Loucy (cell line): ENCODE data around the gene RNF157.

Experiments
- H2AFZ ChIP-seq: fragments of 200-600 bp; sonication (generic); 2 replicates; pipeline ENCODE4 v1.6.0; 2016; ENCODE audit warnings: antibody characterized with exemption, mild to moderate bottlenecking, low read length, moderate library complexity
- H3F3A ChIP-seq: fragments of 200-600 bp; 2 replicates; pipeline ENCODE4 v1.6.0; 2016; ENCODE audit warnings: antibody characterized with exemption, low read depth, mild to moderate bottlenecking
- H3K27me3 ChIP-seq: fragments of 200-600 bp; sonication (generic); 2 replicates; pipeline ENCODE4 v1.6.1; 2014; ENCODE audit warnings: low read length, mild to moderate bottlenecking; ENCODE audit not compliant: insufficient read depth, poor library complexity, severe bottlenecking
- H3K36me3 ChIP-seq: fragments of 200-600 bp; sonication (generic); 2 replicates; pipeline ENCODE4 v1.6.1; 2016; ENCODE audit warnings: low read length; ENCODE audit not compliant: insufficient read depth
- H3K4me1 ChIP-seq: fragments of 200-600 bp; sonication (generic); 2 replicates; pipeline ENCODE4 v1.5.1; 2014; ENCODE audit warnings: low read length, mild to moderate bottlenecking; ENCODE audit not compliant: insufficient read depth, poor library complexity, severe bottlenecking
- H3K4me2 ChIP-seq: fragments of 200-600 bp; sonication (generic); 2 replicates; pipeline ENCODE4 v1.6.0; 2014; ENCODE audit warnings: antibody characterized with exemption, low read length, low read depth, mild to moderate bottlenecking; ENCODE audit not compliant: poor library complexity, severe bottlenecking
- H3K4me3 ChIP-seq: fragments of 200-600 bp; sonication (generic); 2 replicates; pipeline ENCODE4 v1.5.1; 2014; ENCODE audit warnings: low read length, mild to moderate bottlenecking, mixed read lengths; ENCODE audit not compliant: poor library complexity, severe bottlenecking
- H3K79me2 ChIP-seq: fragments of 200-600 bp; sonication (generic); 2 replicates; pipeline ENCODE4 v1.6.1; 2014; ENCODE audit warnings: low read length; ENCODE audit not compliant: insufficient read depth
- H3K9ac ChIP-seq: fragments of 200-600 bp; sonication (generic); 2 replicates; pipeline ENCODE4 v1.6.0; 2014; ENCODE audit warnings: mild to moderate bottlenecking, low read depth, low read length, moderate library complexity; ENCODE audit not compliant: poor library complexity, severe bottlenecking
- H3K9me2 ChIP-seq: fragments of 200-600 bp; sonication (generic); replicated peaks from 2 replicates; pipeline ENCODE4 v1.6.1; 2016; ENCODE audit warnings: low read depth, low read length, mixed read lengths
- H3K9me3 ChIP-seq: fragments of 200-600 bp; sonication (generic); 2 replicates; pipeline ENCODE4 v1.6.1; 2014; ENCODE audit warnings: mild to moderate bottlenecking, antibody characterized with exemption, low read length, low read depth; ENCODE audit not compliant: insufficient read depth
- H4K20me1 ChIP-seq: fragments of 200-600 bp; sonication (generic); 2 replicates; pipeline ENCODE4 v1.6.0; 2014; ENCODE audit warnings: antibody characterized with exemption, low read length, mild to moderate bottlenecking; ENCODE audit not compliant: insufficient read depth, poor library complexity, severe bottlenecking
- EZH2phosphoT487 ChIP-seq: fragments of 200-600 bp; IDR thresholded peaks from 2 replicates; pipeline ENCODE4 v1.6.1; 2018; ENCODE audit warnings: antibody characterized with exemption, mild to moderate bottlenecking, moderate library complexity, borderline replicate concordance
- TF ChIP-seq, protein P1 (sequence below): fragments of 200-600 bp; sonication (generic); conservative IDR thresholded peaks from 2 replicates; pipeline ENCODE4 v1.5.1; 2014; ENCODE audit warnings: mild to moderate bottlenecking, antibody characterized with exemption, low read length

RNF157 gene

GRCh38 chr17:76204277-76204676, 36.0 kb downstream of the RNF157 start:
- Histone ChIP-seq H3K9me2 (no peaks in the 10 kb centered on the region), H3K9ac (no peak overlapping the region), H3K79me2 (no peaks in the 10 kb centered on the region), H3K36me3 (no peaks in the 10 kb centered on the region), H3F3A (no peaks in the 10 kb centered on the region), H2AFZ (no peak overlapping the region), H4K20me1 (no peaks in the 10 kb centered on the region), H3K4me2 (no peak overlapping the region), H3K27me3 (no peaks in the 10 kb centered on the region), H3K4me3 (no peak overlapping the region), H3K9me3 (no peaks in the 10 kb centered on the region), H3K4me1 (peaks cover 10% of the 10 kb centered on the region)
- no peak for TF ChIP-seq EZH2phosphoT487
- TF ChIP-seq, protein P1, sequence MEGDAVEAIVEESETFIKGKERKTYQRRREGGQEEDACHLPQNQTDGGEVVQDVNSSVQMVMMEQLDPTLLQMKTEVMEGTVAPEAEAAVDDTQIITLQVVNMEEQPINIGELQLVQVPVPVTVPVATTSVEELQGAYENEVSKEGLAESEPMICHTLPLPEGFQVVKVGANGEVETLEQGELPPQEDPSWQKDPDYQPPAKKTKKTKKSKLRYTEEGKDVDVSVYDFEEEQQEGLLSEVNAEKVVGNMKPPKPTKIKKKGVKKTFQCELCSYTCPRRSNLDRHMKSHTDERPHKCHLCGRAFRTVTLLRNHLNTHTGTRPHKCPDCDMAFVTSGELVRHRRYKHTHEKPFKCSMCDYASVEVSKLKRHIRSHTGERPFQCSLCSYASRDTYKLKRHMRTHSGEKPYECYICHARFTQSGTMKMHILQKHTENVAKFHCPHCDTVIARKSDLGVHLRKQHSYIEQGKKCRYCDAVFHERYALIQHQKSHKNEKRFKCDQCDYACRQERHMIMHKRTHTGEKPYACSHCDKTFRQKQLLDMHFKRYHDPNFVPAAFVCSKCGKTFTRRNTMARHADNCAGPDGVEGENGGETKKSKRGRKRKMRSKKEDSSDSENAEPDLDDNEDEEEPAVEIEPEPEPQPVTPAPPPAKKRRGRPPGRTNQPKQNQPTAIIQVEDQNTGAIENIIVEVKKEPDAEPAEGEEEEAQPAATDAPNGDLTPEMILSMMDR = no peak

DNA sequence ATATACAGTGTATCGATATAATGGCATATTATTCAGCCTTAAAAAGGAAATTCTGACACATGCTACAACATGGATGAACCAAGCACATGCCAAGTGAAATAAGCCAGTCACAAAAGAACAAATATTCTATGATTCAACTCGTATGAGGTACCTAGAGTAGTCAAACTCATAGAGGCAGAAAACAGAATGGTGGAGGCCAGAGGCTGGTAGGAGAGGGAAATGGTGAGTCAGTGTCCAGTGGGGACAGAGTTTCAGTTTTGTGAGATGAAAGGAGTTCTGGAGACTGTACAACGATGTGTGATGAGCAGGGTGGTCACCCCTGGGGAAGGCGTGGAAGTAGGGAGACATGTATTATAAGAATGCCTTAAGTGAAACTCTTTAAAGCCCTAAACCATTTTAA, 39.9 kb downstream of the RNF157 start:
- no peaks in the 10 kb centered on the region for H3K9me2 ChIP-seq
- no peaks in the 10 kb centered on the region for H3F3A ChIP-seq
- no peak overlapping the region for H3K4me2 ChIP-seq
- H3K27me3 ChIP-seq = no peaks in the 10 kb centered on the region
- no peaks in the 10 kb centered on the region for H3K9me3 ChIP-seq
- no peak overlapping the region for H2AFZ ChIP-seq
- TF ChIP-seq EZH2phosphoT487 = no peak
- TF ChIP-seq, protein P1 = no peak
- no peak overlapping the region for H3K9ac ChIP-seq
- H3K4me1 ChIP-seq = no peaks in the 10 kb centered on the region
- H3K4me3 ChIP-seq = no peak overlapping the region
- H3K79me2 ChIP-seq = no peaks in the 10 kb centered on the region
- no peaks in the 10 kb centered on the region for H4K20me1 ChIP-seq
- no peaks in the 10 kb centered on the region for H3K36me3 ChIP-seq

GRCh38 chr17:76199469-76199868, 40.8 kb downstream of the RNF157 start:
- no peak overlapping the region for H3K4me2 ChIP-seq
- no peaks in the 10 kb centered on the region for H3K79me2 ChIP-seq
- no peaks in the 10 kb centered on the region for H4K20me1 ChIP-seq
- no peaks in the 10 kb centered on the region for H3K9me3 ChIP-seq
- H3K27me3 ChIP-seq = no peaks in the 10 kb centered on the region
- H3F3A ChIP-seq = no peaks in the 10 kb centered on the region
- H2AFZ ChIP-seq = no peak overlapping the region
- H3K9me2 ChIP-seq = no peaks in the 10 kb centered on the region
- no peak overlapping the region for H3K4me3 ChIP-seq
- no peaks in the 10 kb centered on the region for H3K4me1 ChIP-seq
- no peaks in the 10 kb centered on the region for H3K36me3 ChIP-seq
- no peak for TF ChIP-seq EZH2phosphoT487
- TF ChIP-seq, protein P1 = no peak
- H3K9ac ChIP-seq = no peak overlapping the region
